Measurements from ENCODE around the gene RBM4B. TPM values are rescaled to one million over a fixed set of nuclear protein-coding genes. Genes with fewer than 3 reads are reported as not detected.
"Not testable (repeated sequence)": the region's sequence is repeated elsewhere in the genome, so short reads cannot be mapped to it uniquely, and the experiment has no call there.

RBM4B gene, protein sequence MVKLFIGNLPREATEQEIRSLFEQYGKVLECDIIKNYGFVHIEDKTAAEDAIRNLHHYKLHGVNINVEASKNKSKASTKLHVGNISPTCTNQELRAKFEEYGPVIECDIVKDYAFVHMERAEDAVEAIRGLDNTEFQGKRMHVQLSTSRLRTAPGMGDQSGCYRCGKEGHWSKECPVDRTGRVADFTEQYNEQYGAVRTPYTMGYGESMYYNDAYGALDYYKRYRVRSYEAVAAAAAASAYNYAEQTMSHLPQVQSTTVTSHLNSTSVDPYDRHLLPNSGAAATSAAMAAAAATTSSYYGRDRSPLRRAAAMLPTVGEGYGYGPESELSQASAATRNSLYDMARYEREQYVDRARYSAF
- polyA plus RNA-seq (ENCODE audit: insufficient read length in 3 of 3): 10 to 100 TPM; 68.3 to 74.4 (median 68.9) TPM
- long read RNA-seq, donor 1, partial matches to known transcripts: 0 of 7 reads
- long read RNA-seq, donor 1, other reads (novel, unspliced or antisense): 0 of 7 reads
- long read RNA-seq, donor 2, transcript RBM4B-201 (4 exons, 1,840 nt): major isoform, 5 of 201 reads
- long read RNA-seq, donor 2, partial matches to known transcripts: 139 of 201 reads
- long read RNA-seq, donor 2, other reads (novel, unspliced or antisense): 55 of 201 reads
- long read RNA-seq, donor 3, transcript RBM4B-201 (4 exons, 1,840 nt): major isoform, 15 of 20 reads
- long read RNA-seq, donor 3, partial matches to known transcripts: 0 of 20 reads
- long read RNA-seq, donor 3, other reads (novel, unspliced or antisense): 0 of 20 reads
- long read RNA-seq, donor 4, transcript RBM4B-201 (4 exons, 1,840 nt): major isoform, 6 of 7 reads
- long read RNA-seq, donor 4, partial matches to known transcripts: 0 of 7 reads
- long read RNA-seq, donor 4, other reads (novel, unspliced or antisense): 0 of 7 reads
- long read RNA-seq, donor 5: 0 reads
- long read RNA-seq, donor 6, transcript RBM4B-201 (4 exons, 1,840 nt): major isoform, 9 of 13 reads
- long read RNA-seq, donor 6, partial matches to known transcripts: 0 of 13 reads
- long read RNA-seq, donor 6, other reads (novel, unspliced or antisense): 0 of 13 reads
- long read RNA-seq, donor 7, transcript RBM4B-206 (2 exons, 1,646 nt): minor isoform, 5 of 15 reads
- long read RNA-seq, donor 7, transcript RBM4B-201 (4 exons, 1,840 nt): major isoform, 8 of 15 reads
- long read RNA-seq, donor 7, partial matches to known transcripts: 0 of 15 reads
- long read RNA-seq, donor 7, other reads (novel, unspliced or antisense): 0 of 15 reads
- long read RNA-seq, donor 8, transcript RBM4B-201 (4 exons, 1,840 nt): major isoform, 10 of 16 reads
- long read RNA-seq, donor 8, partial matches to known transcripts: 0 of 16 reads
- long read RNA-seq, donor 8, other reads (novel, unspliced or antisense): 0 of 16 reads
- long read RNA-seq, donor 9, transcript RBM4B-201 (4 exons, 1,840 nt): major isoform, 16 of 20 reads
- long read RNA-seq, donor 9, partial matches to known transcripts: 0 of 20 reads
- long read RNA-seq, donor 9, other reads (novel, unspliced or antisense): 0 of 20 reads
- long read RNA-seq, donor 10, transcript RBM4B-201 (4 exons, 1,840 nt): major isoform, 8 of 13 reads
- long read RNA-seq, donor 10, partial matches to known transcripts: 0 of 13 reads
- long read RNA-seq, donor 10, other reads (novel, unspliced or antisense): 0 of 13 reads
- long read RNA-seq, donor 11, transcript RBM4B-201 (4 exons, 1,840 nt): major isoform, 8 of 9 reads
- long read RNA-seq, donor 11, partial matches to known transcripts: 0 of 9 reads
- long read RNA-seq, donor 11, other reads (novel, unspliced or antisense): 0 of 9 reads
- long read RNA-seq, donor 12, partial matches to known transcripts: 0 of 6 reads
- long read RNA-seq, donor 12, other reads (novel, unspliced or antisense): 0 of 6 reads
- long read RNA-seq, donor 13: 0 reads
- long read RNA-seq, donor 14, transcript RBM4B-201 (4 exons, 1,840 nt): major isoform, 7 of 12 reads
- long read RNA-seq, donor 14, partial matches to known transcripts: 0 of 12 reads
- long read RNA-seq, donor 14, other reads (novel, unspliced or antisense): 0 of 12 reads
- long read RNA-seq, donor 15, partial matches to known transcripts: 0 of 4 reads
- long read RNA-seq, donor 15, other reads (novel, unspliced or antisense): 0 of 4 reads
- long read RNA-seq, donor 16, transcript RBM4B-206 (2 exons, 1,646 nt): minor isoform, 5 of 47 reads
- long read RNA-seq, donor 16, transcript RBM4B-201 (4 exons, 1,840 nt): major isoform, 13 of 47 reads
- long read RNA-seq, donor 16, partial matches to known transcripts: 16 of 47 reads
- long read RNA-seq, donor 16, other reads (novel, unspliced or antisense): 8 of 47 reads

DNA sequence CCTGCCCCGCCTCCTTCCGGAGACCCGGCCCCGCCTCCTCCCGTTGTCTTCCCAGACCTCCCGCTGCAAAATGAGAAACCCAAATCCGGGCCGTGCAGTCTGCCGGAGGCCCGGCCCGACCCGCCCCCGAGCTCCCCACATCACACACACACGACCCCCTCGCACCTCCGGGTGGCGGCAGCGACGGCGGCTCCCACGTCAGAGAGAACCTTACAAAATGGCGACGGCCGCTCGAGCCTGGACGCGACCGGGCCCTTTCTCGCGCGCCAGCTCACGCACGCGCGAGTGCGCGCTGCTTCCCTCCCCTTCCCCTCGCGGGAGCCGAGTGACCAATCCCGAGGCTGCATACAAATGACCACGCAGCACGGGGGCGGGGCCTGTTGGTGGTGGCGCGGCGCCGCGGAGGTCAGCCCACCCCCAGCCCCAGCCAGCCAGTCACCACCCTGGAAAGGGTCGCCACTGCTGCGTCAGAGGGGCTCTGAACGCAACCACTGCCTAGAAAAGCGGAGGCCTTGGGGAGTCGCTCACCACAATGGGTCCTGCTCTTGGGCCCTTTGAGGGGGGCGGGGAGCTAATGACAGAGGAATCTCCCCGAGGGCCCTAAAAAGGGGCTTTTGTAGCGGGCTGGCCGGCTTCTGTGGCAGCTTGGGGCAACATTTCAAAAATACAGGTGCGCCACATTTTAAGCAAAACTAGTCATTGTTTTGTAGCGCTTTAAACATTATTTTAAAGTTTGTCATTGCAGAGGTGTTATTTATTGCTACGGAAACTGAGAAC is at the start of gene RBM4B:
RBM4B (minus strand) TSS at position 289 of the 777 bp plus-strand sequence. CDS start 808 bp downstream, outside the sequence.
- DNase-seq (ENCODE audit: extremely low read depth in 1 of 11, low read depth in 9 of 11, low spot score in 4 of 11): peak; percentile 88 to 95 (median 94)

DNA sequence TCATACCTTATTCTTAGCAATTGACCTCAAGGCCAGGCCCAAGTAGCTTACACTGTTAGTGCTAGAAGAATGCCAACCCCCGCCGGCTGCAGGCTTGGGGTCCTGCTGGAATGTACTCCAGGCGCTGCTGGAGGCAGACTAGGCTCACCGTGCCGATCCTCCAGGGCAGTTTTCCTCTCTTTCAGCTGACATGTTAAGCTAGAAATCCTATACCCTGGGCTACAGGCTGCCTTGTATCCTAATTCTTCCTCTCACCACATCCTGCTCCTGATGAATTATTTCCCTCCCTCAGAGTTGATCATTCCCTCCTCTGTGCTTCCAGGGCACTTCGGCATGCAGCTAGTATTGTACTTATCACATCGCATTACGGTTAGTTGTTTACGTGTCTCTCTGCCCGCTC is 48.0 kb upstream of the RBM4B start:
- peak in 1 of 11 donors; percentile 17 for DNase-seq (ENCODE audit: extremely low read depth in 1 of 11, low read depth in 9 of 11, low spot score in 4 of 11)

DNA sequence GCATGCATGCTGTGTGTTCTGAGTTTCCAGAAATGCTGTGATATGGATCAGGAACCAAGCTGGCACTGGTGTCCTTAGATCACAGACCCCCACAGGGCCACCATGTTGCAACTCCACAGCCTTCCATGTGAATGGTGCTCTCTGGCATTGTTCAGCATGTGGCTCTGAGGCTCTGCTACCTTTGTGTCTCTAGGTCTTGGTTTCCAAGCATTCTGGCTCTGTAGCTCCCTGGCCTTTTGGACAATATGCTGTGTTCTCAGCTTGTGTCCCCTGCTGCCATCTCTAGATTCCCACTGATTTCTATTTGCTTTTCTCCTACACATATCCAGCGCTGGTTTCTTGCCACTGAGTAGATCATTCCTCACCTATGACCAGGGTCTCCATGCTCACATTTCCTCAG is 47.4 kb upstream of the RBM4B start:
- DNase-seq (ENCODE audit: extremely low read depth in 1 of 11, low read depth in 9 of 11, low spot score in 4 of 11): no peak

DNA sequence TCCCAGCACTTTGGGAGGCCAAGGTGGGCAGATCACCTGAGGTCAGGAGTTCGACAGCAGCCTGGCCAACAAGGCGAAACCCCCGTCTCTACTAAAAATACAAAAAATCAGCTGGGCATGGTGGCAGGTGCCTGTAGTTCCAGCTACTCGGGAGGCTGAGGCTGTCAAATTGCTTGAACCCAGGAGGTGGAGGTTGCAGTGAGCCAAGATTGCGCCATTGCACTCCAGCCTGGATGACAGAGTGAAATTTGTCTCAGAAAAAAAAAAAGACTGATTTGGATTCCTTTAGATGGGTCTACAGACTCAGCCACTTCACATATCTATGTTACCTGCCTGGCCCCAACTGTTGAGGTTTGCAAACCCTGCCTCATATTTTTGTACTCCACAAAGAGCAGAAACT is 46.5 kb upstream of the RBM4B start:
- not testable (repeated sequence) for DNase-seq (ENCODE audit: extremely low read depth in 1 of 11, low read depth in 9 of 11, low spot score in 4 of 11)

DNA sequence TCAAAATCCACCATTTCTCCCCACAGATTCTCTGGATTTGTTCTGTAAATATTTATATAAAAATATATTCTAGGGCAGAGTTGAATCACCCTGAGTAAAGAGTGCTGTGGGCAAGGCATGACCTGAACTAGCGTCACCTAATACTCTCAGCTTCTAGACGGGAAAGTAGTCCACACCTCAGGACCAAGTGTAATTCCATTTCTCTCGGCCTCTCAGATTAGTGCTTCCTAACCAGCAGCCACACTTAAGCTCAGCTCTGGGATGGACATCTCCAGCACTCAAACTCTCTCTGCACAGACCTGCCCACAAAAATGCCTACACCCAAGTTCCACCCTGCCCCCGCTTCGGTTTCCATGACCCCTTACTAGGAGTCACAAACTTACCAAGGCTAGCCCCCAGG is 46.0 kb upstream of the RBM4B start:
- DNase-seq (ENCODE audit: extremely low read depth in 1 of 11, low read depth in 9 of 11, low spot score in 4 of 11): no peak

DNA sequence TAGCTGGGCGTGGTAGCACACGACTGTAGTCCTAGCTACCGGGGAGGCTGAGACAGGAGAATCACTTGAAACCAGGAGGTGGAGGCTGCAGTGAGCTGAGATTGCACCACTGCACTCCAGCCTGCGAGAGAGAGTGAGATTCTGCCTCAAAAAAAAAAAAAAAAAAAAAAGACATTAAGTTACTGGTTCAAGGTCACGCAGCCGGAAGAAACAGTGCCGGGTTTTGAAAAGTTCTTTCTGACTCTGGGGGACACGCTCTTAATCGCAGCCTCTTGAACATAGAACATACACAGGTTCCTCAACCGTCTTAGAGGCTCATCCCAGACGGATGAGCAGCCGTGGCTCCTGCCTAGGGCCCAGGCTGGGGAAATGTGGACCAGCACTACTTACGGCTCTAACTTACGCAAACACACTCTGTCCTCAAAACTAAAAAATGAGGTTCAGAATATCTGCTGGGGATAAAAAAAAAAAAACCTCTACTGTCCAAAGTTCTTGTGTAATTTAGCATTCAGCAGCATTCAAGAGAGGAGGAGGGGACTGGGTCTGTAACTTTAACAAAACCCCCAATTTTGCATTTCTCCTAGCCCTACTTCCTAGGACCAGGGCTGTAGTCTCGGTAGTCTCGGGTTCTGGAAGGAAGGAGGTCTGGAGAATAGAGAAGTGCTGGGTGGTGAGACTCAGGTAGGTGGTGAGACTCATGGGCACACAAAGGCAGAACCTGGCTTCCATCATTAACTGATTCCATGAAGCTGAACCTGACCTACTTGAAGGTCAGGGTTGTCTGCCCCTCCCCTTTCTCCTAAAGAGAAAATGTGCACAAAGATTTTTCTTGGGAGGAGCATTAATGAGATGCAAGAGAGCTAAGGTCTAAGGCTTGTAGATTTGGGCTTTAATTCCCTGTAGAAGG is 45.3 kb upstream of the RBM4B start:
- no peak for DNase-seq (ENCODE audit: extremely low read depth in 1 of 11, low read depth in 9 of 11, low spot score in 4 of 11)

DNA sequence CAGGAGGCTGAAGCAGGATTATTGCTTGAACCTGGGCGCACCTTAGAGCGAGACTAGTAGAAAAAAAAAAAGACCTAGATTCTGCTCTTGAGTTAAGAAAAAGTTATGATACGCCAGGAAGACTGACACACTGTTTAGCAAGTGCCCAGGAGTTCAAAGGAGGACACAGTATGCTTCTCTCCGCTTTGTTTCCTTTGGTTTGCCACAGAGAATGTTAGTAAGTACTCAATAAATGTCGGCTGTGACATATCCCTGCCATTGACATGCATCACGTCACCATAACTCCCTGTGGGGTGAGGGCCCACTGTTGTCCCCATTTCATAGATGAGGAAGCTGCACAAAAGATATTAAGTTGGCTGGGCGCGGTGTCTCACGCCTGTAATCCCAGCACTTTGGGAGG is 44.3 kb upstream of the RBM4B start:
- DNase-seq (ENCODE audit: extremely low read depth in 1 of 11, low read depth in 9 of 11, low spot score in 4 of 11): no peak

DNA sequence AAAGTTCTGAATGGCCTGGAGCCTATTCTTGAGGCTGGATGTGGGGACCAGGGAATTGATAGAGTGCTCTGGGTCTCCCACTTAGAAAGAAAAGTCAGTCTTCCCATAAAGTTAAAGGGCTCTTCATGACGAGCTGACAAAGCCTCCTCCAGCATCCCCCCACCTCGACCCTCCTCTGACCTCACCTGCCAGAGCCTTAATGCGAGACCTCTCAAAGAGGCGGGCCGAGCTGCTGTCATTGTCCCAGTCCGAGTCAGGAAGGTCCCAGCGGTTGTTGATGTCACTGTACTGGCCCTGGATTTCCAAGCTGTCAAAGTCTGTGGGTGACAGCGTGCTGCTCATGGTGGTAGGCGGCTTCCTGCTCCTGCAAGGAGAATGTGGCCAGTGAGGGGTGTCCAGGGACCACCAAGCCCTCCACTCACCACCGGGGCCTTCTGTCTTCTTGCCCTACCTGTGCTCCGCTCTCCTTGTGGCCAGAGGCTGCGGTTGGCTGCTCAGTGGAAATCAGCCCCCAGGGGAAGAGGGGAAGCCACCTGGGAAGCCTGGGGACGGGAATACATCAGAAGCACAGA is 43.3 kb upstream of the RBM4B start:
- no peak for DNase-seq (ENCODE audit: extremely low read depth in 1 of 11, low read depth in 9 of 11, low spot score in 4 of 11)

DNA sequence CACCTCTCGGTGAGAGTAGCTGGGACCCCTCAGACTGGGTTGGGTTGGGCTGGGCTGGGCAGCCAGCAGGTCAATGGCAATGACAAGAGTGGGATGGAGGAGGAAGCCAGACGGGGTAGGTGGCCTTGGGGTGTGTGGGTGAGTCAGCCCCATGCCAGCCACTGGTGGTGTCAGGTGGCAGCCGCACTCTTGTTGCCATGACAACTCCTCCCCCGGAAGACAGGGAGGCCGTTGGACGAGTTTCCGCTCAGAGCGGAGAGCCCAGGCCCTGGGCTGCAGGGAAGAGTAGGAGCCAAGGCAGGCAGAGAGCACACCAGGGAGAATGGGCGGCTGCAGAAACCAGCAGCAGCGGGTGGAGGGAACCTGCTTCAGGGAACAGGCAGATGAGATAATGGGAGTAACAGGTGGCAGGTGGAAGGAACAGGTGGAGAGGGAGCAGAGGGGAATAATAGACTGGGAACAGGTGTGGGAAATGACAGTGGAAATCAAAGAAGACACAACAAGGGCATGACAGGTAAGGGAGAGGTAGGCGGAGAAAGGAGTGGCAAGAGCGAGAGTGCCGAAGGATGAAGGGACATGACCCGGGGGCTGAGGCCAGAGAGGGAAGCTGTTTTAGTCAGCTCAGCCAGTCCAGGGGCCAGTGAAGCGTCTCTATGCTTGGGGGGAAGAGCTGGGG is 42.7 kb upstream of the RBM4B start:
- DNase-seq (ENCODE audit: extremely low read depth in 1 of 11, low read depth in 9 of 11, low spot score in 4 of 11): peak in 7 of 11 donors; percentile 63 to 84 (median 79)

DNA sequence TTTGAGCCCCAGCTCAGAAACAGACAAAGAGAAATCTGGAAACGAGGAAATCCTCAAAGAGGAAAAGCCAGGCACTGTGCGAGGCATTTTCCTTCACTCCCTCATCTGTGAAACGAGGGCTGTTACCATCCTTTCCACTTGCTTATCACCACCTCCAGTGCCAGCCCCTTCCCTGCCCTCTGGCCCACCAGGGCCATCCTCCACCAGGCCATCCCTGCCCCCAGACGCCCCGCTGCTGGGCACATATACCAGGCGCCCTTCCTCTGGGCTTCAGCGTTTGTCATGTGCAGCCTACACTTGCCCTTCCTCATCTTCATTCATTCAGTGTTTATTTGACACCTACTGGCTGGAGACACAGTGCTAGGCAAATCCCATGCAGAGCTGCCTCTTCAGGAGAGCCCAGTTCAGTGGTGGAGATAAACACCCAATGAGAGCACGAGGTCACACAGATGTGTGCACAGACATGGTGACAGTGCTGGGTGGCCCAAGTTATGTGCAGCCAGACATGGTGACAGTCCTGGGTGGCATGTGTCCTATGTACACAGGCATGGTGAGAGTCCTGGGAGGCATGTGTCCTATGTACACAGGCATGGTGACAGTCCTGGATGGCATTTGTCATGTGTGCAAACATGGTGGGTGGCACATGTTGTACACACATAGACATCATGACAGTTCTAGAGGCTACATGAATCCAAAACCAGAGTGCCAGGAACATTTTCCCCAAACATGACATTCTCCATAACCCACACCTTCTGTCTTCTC is 41.6 kb upstream of the RBM4B start:
- DNase-seq (ENCODE audit: extremely low read depth in 1 of 11, low read depth in 9 of 11, low spot score in 4 of 11): no peak

DNA sequence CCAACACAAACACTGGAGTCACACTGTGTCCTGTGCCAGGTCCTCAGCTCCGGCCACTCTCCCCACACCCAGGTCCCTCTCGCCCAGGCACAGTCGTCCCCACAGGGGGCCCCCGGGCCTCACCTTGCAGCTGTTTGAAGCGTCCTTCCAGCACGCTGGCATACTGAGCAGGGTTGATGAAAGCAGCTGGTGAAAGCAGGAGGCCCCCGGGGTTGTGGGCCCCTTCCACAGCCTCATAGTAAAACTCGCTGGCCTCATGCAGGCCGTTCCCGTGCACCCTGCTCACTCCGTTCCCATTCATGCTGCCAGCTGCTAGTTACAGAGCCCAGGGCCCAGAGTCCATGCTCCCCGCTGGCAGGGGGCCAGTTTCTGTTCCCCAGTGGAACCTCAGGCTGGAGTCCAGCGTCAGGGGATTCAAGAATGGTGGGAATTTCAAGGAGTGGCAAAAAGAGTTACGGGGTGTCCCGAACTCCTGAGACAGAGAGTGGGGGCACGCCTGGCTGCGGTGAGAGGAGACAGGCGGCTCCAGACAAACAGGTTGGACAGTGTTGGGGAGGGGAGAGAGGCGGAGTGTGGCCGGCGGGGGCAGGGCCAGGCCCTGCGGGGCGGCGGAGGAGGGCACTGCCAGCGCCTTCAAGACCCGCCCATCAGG is 40.8 kb upstream of the RBM4B start:
- DNase-seq (ENCODE audit: extremely low read depth in 1 of 11, low read depth in 9 of 11, low spot score in 4 of 11): peak in 1 of 11 donors; percentile 35

DNA sequence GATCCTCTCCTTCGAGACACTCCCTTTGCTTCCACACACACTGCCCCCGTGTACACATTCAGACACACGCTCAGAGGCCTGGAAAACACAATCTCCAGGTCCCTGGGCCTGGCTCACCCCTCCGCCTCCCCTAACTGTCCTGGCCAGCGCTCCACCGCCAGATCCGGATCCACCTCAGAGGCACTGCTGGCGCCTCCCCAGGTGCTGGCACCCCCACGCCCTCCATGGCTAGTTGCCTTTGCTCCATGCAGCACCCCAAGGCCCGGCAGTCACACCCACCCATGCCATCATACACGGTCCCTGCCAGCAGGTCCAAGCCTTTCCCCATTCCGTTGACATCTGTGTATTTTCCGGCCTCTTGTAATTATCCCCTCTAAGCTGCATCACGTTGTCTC is 40.2 kb upstream of the RBM4B start:
- no peak for DNase-seq (ENCODE audit: extremely low read depth in 1 of 11, low read depth in 9 of 11, low spot score in 4 of 11)

DNA sequence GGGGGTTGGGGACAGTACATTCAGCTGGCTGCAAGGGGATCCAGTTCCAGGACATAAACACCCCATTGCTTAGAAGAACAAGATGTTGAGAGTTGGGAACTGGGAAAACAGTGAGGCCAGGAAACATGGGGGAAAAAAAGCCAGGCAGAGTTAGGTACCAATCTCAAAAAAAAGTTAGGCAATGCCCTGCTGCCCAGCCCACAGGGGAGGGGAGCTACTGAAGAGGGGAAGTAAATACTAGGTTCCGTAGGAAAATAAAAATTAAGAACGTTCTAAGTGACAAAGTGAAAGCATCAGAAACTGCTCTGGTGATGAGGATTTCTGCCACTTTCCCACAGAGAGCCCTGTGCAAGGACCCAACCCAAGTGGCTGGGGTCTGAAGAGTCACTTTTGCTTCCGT is 39.3 kb upstream of the RBM4B start:
- no peak for DNase-seq (ENCODE audit: extremely low read depth in 1 of 11, low read depth in 9 of 11, low spot score in 4 of 11)
